ENCODE results near the gene PCDH10. TPM values are rescaled to one million over a fixed set of nuclear protein-coding genes. Genes with fewer than 3 reads are reported as not detected.
"Not testable (repeated sequence)": the region's sequence is repeated elsewhere in the genome, so short reads cannot be mapped to it uniquely, and the experiment has no call there.

The PCDH10 gene
- total RNA-seq, 4 donors from 2014 or later: 0.37 to 0.39 TPM; not detected in 2

DNA sequence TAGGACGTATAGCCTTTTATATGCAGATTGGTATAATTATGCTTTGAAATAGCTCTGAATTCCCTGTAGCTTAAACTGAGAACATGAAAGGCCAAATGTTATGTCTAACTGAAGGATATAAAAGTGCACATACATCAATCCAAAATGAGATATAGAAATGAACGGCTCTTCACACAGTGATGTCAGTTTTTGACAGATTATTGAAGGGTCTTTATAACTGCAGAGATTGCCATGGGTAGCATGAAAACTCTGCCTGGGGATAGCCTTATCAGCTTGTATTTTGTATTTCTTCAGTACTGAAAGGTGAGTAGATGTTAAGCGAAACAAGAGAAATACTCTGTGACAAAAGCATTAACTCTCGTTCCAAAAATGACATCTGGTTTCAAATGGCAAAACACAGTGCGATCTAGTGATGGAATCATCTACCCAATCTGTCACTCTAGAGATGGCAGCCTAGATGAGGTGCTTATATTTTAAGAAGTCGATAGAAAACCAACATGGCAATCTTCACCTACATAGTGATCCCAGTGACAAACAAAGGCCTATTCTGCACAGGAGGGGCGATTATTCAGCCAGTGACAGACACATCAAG lies 59.7 kb downstream of the PCDH10 start:
- intact Hi-C loops (cut with DNase I; ENCODE audit: low total_unique reads): no loop called here
- WGBS, 2 donors: 83 to 85% methylated on average over 7 of the region's 7 CpGs
- no peak overlapping the region for H3K4me3 ChIP-seq (ENCODE audit: low read depth, poor library complexity, severe bottlenecking)
- DNase-seq (ENCODE audit: low spot score in 2 of 2): no peak
- no peak for TF ChIP-seq POLR2A (IDR thresholded peaks at IDR 0.05)
- TF ChIP-seq, protein P1, sequence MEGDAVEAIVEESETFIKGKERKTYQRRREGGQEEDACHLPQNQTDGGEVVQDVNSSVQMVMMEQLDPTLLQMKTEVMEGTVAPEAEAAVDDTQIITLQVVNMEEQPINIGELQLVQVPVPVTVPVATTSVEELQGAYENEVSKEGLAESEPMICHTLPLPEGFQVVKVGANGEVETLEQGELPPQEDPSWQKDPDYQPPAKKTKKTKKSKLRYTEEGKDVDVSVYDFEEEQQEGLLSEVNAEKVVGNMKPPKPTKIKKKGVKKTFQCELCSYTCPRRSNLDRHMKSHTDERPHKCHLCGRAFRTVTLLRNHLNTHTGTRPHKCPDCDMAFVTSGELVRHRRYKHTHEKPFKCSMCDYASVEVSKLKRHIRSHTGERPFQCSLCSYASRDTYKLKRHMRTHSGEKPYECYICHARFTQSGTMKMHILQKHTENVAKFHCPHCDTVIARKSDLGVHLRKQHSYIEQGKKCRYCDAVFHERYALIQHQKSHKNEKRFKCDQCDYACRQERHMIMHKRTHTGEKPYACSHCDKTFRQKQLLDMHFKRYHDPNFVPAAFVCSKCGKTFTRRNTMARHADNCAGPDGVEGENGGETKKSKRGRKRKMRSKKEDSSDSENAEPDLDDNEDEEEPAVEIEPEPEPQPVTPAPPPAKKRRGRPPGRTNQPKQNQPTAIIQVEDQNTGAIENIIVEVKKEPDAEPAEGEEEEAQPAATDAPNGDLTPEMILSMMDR (IDR thresholded peaks at IDR 0.05): no peak

DNA sequence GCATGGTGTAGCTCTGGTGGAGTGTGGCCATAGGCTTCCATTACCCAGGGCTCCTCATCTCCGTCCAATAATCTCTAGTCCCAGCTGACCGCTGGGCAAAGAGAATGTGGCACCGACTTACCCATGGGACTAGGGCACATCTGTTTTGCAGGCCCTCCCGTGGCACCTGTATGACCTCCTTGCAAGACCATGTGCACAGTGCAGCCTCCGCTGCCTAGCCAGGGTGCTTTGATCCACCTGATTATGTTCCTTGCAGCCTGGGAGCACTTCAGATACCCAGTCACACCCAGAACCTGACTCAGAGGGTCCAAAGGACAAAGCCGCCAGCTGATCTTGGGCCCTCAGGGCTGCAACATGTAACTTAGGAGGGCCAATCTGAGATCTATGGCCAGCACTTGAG lies 84.8 kb downstream of the PCDH10 start:
- 81 to 87% methylated on average over 5 to 6 of the region's 6 CpGs for WGBS, 2 donors
- DNase-seq (ENCODE audit: low spot score in 2 of 2): no peak
- intact Hi-C loops (cut with DNase I; ENCODE audit: low total_unique reads): no loop called here
- TF ChIP-seq, protein P1 (IDR thresholded peaks at IDR 0.05): no peak
- TF ChIP-seq POLR2A (IDR thresholded peaks at IDR 0.05): no peak
- no peak overlapping the region for H3K4me3 ChIP-seq (ENCODE audit: low read depth, poor library complexity, severe bottlenecking)

DNA sequence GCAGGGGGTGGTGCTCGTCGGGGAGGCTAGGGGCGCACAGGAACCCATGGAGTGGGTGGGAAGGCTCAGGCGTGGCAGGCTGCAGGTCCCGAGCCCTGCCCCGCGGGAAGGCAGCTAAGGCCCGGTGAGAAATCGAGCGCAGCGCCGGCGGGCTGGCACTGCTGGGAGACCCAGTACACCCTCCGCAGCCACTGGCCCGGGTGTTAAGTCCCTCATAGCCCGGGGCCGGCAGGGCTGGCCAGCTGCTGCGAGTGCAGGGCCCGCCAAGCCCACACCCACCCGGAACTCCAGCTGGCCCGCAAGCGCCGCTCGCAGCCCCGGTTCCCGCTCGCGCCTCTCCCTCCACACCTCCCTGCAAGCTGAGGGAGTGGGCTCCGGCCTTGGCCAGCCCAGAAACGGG lies 91.4 kb downstream of the PCDH10 start:
- WGBS, 2 donors: 89 to 97% methylated on average over 6 to 17 of the region's 30 CpGs
- intact Hi-C loops (cut with DNase I; ENCODE audit: low total_unique reads); DNase-seq (ENCODE audit: low spot score in 2 of 2); H3K4me3 ChIP-seq (ENCODE audit: low read depth, poor library complexity, severe bottlenecking): not testable (repeated sequence)
